SH-SY5Y (cell line): ENCODE measurements around the gene BMPR1A.

Experiments used
- GATA2 ChIP-seq: IDR thresholded peaks from 2 replicates; pipeline ENCODE4 v1.6.1; 2011; ENCODE audit warnings: mild to moderate bottlenecking, low read depth, low read length
- GATA3 ChIP-seq: IDR thresholded peaks from 2 replicates; pipeline ENCODE4 v1.6.1; 2011; ENCODE audit warnings: low read depth, mild to moderate bottlenecking, low read length, moderate library complexity

- TF ChIP-seq GATA2, result no peak
- no peak for TF ChIP-seq GATA3
Observed at GRCh38 chr10:86888585-86889381, 132.4 kb downstream of the BMPR1A start.
